Limb (tissue), 2 donors: Measurements from ENCODE around the gene PABPN1.

Experiments
- DNase-seq, 2 donors: peaks; one replicate each; pipeline ENCODE4 v3.0.0-alpha.2; 2016; ENCODE audit errors: extremely low spot score in 2 of 2

Gene PABPN1

GRCh38 chr14:23326491-23327332 is 5.5 kb downstream of the PABPN1 start:
- DNase-seq = no peak

- peak; percentile 73 to 77 for DNase-seq
Measured at GRCh38 chr14:23327947-23328744, 6.9 kb downstream of the PABPN1 start.

- no peak for DNase-seq
Measured at GRCh38 chr14:23335623-23336022, 14.4 kb downstream of the PABPN1 start.

GRCh38 chr14:23339506-23340268 is 18.4 kb downstream of the PABPN1 start:
- no peak for DNase-seq

- no peak for DNase-seq
Measured at GRCh38 chr14:23344481-23344880, 23.2 kb downstream of the PABPN1 start.

- DNase-seq = no peak
Measured at GRCh38 chr14:23345987-23346692, 24.9 kb downstream of the PABPN1 start.

GRCh38 chr14:23346693-23347405 is 25.6 kb downstream of the PABPN1 start:
- DNase-seq = no peak

- no peak for DNase-seq
Measured at GRCh38 chr14:23347406-23348296, 26.4 kb downstream of the PABPN1 start.

- no peak for DNase-seq
Measured at GRCh38 chr14:23348297-23348655, 27.0 kb downstream of the PABPN1 start.

GRCh38 chr14:23349156-23349845 is 28.0 kb downstream of the PABPN1 start:
- DNase-seq = no peak

- DNase-seq = no peak
Measured at GRCh38 chr14:23351681-23352505, 30.6 kb downstream of the PABPN1 start.

- peak; percentile 90 to 93 for DNase-seq
Measured at GRCh38 chr14:23352506-23353432, 31.5 kb downstream of the PABPN1 start, which contains the start of gene SLC22A17. Gene SLC22A17, minus strand, starts transcription at chr14:23352887.

- DNase-seq = no peak
Measured at GRCh38 chr14:23353433-23353780, 32.1 kb downstream of the PABPN1 start.

GRCh38 chr14:23354990-23355389 is 33.7 kb downstream of the PABPN1 start:
- DNase-seq = no peak

GRCh38 chr14:23355871-23356435 is 34.7 kb downstream of the PABPN1 start:
- DNase-seq = no peak

GRCh38 chr14:23356662-23357061 is 35.4 kb downstream of the PABPN1 start:
- DNase-seq = no peak

- no peak for DNase-seq
Measured at GRCh38 chr14:23357261-23357660, 36.0 kb downstream of the PABPN1 start.
